HG03095 (cell line): ENCODE measurements around the gene ZNF625.
"Not testable (repeated sequence)": the region's sequence is repeated elsewhere in the genome, so short reads cannot be mapped to it uniquely, and the experiment has no call there.

Experiments
- ATAC-seq: cut with Tn5 transposase; IDR thresholded peaks from one replicate; pipeline ENCODE4 v1.9.1; 2021; ENCODE audit warnings: moderate library complexity; ENCODE audit not compliant: unreplicated experiment

Gene ZNF625

DNA sequence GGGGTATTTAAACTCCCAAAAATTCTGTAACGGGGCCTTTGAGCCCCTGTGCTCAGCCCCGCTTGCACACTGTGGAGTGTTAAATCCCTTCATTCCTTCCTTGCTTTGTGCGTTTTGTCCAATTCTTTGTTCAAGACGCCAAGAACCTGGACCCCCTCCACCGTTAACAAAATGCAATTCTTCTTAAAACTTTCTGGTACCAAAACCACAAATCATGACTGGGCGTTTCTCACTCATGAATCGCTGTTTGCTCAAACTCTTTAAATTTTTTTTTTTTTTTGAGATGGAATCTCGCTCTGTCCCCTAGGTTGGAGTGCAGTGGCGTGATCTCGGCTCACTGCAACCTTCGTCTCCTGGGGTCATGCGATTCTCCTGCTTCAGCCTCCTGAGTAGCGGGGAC lies 17.3 kb downstream of the ZNF625 start:
- no peak for ATAC-seq

DNA sequence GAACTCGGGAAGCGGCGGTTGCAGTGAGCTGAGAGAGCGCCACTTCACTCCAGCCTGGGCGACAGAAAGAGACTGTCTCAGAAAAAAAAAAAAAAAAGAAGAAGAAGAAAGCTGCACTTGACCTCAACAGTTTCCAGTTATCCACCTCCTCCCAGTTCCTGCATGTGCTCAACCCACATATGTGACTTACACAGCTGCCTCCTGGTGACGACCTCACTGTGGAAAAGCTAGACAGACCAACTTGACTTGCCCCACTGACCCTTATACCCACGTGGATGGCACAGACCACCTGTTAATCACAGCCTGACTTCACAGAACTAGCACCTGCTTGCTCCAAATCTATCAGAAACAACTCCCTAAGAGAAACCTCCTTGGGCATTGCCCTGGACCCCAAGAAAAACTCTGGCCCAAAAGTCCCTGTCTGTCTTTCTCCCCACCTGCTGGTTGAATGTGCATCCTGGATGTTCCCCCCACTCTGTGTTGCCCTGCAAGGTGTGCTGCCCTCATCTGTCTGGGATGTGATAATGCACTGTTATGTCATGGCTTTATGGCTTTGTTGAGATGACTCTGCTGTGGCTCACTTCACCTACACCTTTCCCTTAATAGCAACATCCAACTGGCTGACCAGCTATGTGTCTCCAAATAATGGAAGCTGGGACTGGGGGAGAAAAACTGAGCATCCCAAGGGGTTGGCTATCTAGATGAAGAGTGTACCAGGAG lies 19.2 kb downstream of the ZNF625 start:
- ATAC-seq = no peak

- ATAC-seq = no peak
Observed at GRCh38 chr19:12133069-12133468, 23.5 kb downstream of the ZNF625 start.

GRCh38 chr19:12126707-12127106 lies 29.8 kb downstream of the ZNF625 start:
- ATAC-seq = no peak

DNA sequence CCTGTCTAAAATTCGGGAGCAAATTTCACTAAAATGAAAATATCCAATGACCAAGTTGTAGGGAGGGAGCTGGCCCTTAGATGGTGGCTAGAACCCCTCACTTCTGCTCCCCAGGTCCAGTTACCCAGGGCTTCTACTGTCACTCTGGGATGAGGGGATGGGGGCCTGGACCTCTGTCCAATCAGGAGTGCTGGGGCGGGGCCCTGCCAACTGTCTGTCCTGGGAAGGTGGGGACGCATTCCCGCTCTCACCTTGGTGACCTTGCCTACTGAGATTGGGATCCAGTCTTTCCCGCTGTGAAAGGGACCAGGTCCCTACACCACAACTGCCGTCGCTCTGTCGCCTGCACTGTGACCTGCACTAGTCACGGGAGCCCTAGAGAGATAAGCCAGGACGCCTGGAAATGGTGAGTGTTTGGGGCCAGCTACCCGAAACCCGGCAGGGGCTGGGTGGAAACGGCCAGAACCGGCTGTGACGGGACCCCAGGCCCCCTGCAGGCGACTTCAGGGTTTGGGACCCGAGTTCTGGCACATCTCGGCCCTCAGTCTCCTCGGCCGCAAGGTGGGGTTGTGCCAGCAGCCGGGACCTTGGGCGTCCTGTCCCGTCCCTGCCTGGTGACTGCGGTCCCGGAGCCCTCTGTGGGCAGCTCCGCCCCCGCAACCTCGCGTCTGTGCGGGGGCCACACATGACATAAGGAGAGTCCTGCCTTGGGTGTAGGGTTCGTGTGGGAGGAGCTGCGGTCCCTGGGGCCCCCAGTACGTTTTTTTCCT lies 39.1 kb downstream of the ZNF625 start:
- no peak for ATAC-seq

GRCh38 chr19:12113121-12113520 lies 43.4 kb downstream of the ZNF625 start:
- no peak for ATAC-seq

GRCh38 chr19:12112701-12113100 lies 43.8 kb downstream of the ZNF625 start:
- no peak for ATAC-seq

DNA sequence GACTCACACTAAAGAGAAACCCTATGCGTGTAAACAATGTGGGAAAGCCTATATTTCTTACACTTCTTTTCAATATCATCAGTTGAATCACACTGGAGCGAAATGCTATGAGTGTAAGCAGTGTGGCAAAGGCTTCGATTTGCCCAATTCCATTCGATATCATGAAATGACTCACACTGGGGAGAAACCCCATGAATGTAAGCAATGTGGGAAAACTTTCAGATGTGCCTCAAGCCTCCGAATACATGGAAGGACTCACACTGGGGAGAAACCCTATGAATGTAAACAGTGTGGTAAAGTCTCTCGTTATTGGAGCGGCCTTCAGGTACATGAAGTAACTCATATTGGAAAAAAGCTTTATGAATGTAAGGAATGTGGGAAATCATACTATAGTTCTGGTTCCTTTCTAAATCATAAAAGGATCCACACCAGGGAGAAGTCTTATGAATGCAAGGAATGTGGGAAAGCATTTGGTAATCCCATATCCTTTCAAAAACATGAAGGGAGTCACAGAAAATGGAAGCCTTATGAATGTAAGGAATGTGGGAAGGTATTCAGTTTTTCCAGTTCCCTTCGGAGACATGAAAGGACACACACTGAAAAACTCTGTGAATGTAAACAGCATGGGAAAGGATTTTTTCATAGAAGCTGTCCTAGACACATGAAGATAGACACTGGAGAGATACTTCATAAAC lies 44.4 kb downstream of the ZNF625 start:
- ATAC-seq = no peak

- no peak for ATAC-seq
Observed at GRCh38 chr19:12111176-12111575, 45.4 kb downstream of the ZNF625 start.

DNA sequence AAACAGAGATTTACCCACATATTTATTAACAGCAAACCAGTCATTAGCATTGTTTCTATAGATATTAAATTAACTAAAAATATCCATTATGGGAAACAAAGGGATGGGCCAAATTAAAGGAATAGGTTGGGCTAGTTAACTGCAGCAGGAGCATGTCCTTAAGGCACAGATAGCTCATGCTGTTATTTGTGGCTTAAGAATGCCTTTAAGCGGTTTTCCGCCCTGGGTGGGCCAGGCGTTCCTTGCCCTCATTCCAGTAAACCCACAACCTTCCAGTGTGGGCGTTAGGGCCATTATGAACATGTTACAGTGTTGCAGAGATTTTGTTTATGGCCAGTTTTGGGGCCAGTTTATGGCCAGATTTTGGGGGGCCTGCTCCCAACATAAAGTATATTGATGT lies 52.6 kb downstream of the ZNF625 start:
- not testable (repeated sequence) for ATAC-seq

DNA sequence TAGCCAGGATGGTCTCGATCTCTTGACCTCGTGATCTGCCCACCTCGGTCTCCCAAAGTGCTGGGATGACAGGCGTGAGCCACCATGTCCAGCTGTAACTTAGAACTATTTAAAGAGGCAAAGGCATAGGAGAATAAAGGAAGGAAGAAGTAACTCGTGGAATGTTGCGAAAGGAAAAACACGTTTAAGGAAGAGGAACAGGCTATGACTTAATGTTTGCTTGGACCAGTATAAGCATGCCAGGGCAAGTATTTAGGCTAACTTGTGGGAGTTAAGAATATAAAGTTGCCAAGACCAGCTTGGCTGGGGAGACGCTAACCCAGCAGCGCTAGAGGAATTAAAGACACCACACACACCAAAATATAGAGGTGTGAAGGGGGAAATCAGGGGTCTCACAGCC lies 58.5 kb downstream of the ZNF625 start:
- no peak for ATAC-seq

DNA sequence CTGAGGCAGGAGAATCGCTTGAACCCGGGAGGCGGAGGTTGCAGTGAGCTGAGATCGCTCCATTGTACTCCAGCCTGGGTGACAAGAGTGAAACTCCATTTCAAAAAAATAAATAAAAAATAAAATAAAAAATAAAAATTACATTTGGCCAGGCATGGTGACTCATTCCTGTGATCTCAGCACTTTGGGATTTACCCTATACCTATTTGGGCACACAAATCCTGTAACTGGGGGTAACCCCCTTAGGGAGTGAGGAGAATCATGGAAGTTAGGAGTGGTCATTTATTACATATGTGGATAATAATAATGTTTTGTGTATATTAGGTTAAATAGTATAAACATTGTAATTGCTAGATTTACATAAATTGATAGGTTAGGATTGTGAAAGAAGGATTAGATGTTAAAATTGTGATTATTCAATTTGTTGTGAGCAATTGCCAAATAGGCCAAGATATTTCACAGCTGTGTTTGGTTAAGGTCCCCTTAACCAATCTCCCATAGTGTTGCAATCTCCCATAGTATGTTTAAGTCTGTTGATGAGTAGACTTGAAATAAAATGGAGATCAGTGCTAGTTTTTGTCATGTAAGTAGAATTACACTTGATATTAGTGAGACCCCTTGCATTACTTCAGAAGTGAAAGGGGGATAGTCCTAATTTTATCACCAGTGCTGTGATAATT lies 61.3 kb downstream of the ZNF625 start:
- no peak for ATAC-seq
